ENCODE measurements around the gene TP53TG3B. TPM values are rescaled to one million over a fixed set of nuclear protein-coding genes. Genes with fewer than 3 reads are reported as not detected.
A peak's percentile ranks its signal among the peaks of the same experiment; 100 is the strongest.
"Not testable (repeated sequence)": the region's sequence is repeated elsewhere in the genome, so short reads cannot be mapped to it uniquely, and the experiment has no call there.

Gene TP53TG3B
- under 1 TPM in 1 of 10 donors, not detected in 9; 0.40 TPM for total RNA-seq
- not detected for polyA plus RNA-seq
- long read RNA-seq, donor 1 = 0 reads
- long read RNA-seq, donor 2, partial matches to known transcripts = 0 of 1 reads
- long read RNA-seq, donor 2, other reads (novel, unspliced or antisense) = 0 of 1 reads
- long read RNA-seq, donor 3 = 0 reads

- H3K4me3 ChIP-seq; ATAC-seq; intact Hi-C loops (cut with DNase I); H3K4me1 ChIP-seq; H3K27ac ChIP-seq; H3K27me3 ChIP-seq; H3K9me3 ChIP-seq; DNase-seq; H3K36me3 ChIP-seq: not testable (repeated sequence)
- no CpG with 5 or more reads among the region's 25 CpGs for WGBS, 2 donors
These were observed at the start of gene TP53TG3B for GRCh38 chr16:33360541-33360940. Gene TP53TG3B, plus strand, starts transcription at chr16:33360841. Its CDS starts 68 bp downstream, at chr16:33360909.

GRCh38 chr16:33336226-33337012 is 24.2 kb upstream of the TP53TG3B start:
- H3K4me3 ChIP-seq; H3K27me3 ChIP-seq; intact Hi-C loops (cut with DNase I); H3K9me3 ChIP-seq; H3K27ac ChIP-seq; H3K36me3 ChIP-seq; H3K4me1 ChIP-seq: not testable (repeated sequence)
- WGBS, 2 donors = 59 to 78% methylated on average over 4 of the region's 4 CpGs
- peak in 2 of 8 donors; percentile 17 to 39 for ATAC-seq
- peak; percentile 65 to 70 for DNase-seq

GRCh38 chr16:33337627-33338542 is 22.8 kb upstream of the TP53TG3B start:
- H3K9me3 ChIP-seq; H3K27ac ChIP-seq; H3K27me3 ChIP-seq; ATAC-seq; intact Hi-C loops (cut with DNase I); H3K4me3 ChIP-seq; H3K4me1 ChIP-seq; H3K36me3 ChIP-seq: not testable (repeated sequence)
- 70 to 74% methylated on average over 5 of the region's 5 CpGs for WGBS, 2 donors
- DNase-seq = peak; percentile 48 to 56

GRCh38 chr16:33338543-33338951 is 22.1 kb upstream of the TP53TG3B start:
- peak; percentile 16 to 18 for DNase-seq
- H3K27me3 ChIP-seq; H3K27ac ChIP-seq; H3K9me3 ChIP-seq; intact Hi-C loops (cut with DNase I); H3K4me1 ChIP-seq; ATAC-seq; H3K4me3 ChIP-seq; H3K36me3 ChIP-seq: not testable (repeated sequence)
- 65 to 81% methylated on average over 2 of the region's 2 CpGs for WGBS, 2 donors

- H3K36me3 ChIP-seq; H3K9me3 ChIP-seq; H3K4me1 ChIP-seq; intact Hi-C loops (cut with DNase I); H3K27ac ChIP-seq; H3K4me3 ChIP-seq; H3K27me3 ChIP-seq: not testable (repeated sequence)
- 80% methylated on average over 3 of the region's 4 CpGs for WGBS, 2 donors
- peak; percentile 60 to 69 for DNase-seq
- ATAC-seq = peak in 4 of 8 donors; percentile 29 to 83 (median 75)
These were observed 21.3 kb upstream of the TP53TG3B start for GRCh38 chr16:33339093-33340061.

Other genes with a start within 250 kb of the TP53TG3B start
- gene TP53TG3C, start 166.6 kb upstream of the TP53TG3B start, total RNA-seq = not detected
- gene TP53TG3C, start 166.6 kb upstream of the TP53TG3B start, polyA plus RNA-seq = not detected
- under 1 TPM in 1 of 10 donors, not detected in 9; 0.23 TPM for gene TP53TG3E, start 56.5 kb upstream of the TP53TG3B start, total RNA-seq
- not detected for gene TP53TG3E, start 56.5 kb upstream of the TP53TG3B start, polyA plus RNA-seq
- gene TP53TG3F, start 98.8 kb downstream of the TP53TG3B start, total RNA-seq = under 1 TPM in 1 of 10 donors, not detected in 9; 0.31 TPM
- gene TP53TG3F, start 98.8 kb downstream of the TP53TG3B start, polyA plus RNA-seq = not detected

All from heart right ventricle (tissue), 16 donors.